Progenitor cell of endocrine pancreas (in vitro differentiated cells): ENCODE results near the gene CHRND. TPM values are rescaled to one million over a fixed set of nuclear protein-coding genes. Genes with fewer than 3 reads are reported as not detected.

Source experiments
- DNase-seq: peaks from one replicate; pipeline ENCODE4 v3.0.0; 2021; ENCODE audit warnings: low spot score; ENCODE audit not compliant: unreplicated experiment
- H3K27ac Mint-ChIP-seq: 2 replicates; pipeline ENCODE4 v1.8.0; 2021; ENCODE audit warnings: mild to moderate bottlenecking, moderate library complexity, mixed read lengths
- H3K27me3 Mint-ChIP-seq: 2 replicates; pipeline ENCODE4 v1.8.0; 2021; ENCODE audit warnings: mixed read lengths
- H3K36me3 Mint-ChIP-seq: 2 replicates; pipeline ENCODE4 v1.8.0; 2022; ENCODE audit warnings: mixed read lengths; ENCODE audit not compliant: insufficient read depth
- H3K4me1 Mint-ChIP-seq: 2 replicates; pipeline ENCODE4 v1.8.0; 2021; ENCODE audit warnings: low read depth, mixed read lengths
- H3K4me3 Mint-ChIP-seq: 2 replicates; pipeline ENCODE4 v1.8.0; 2021; ENCODE audit warnings: low read depth, mild to moderate bottlenecking, moderate library complexity, mixed read lengths
- H3K9me3 Mint-ChIP-seq: 2 replicates; pipeline ENCODE4 v1.8.0; 2021; ENCODE audit warnings: low read depth, mixed read lengths
- total RNA-seq: library from RNA; stranded (reverse); gene quantifications from 2 replicates; pipeline ENCODE4 v1.2.1, GENCODE V29; 2021
- TF ChIP-seq, protein P1 (sequence below): fragments of 200-600 bp; sonication (generic); IDR thresholded peaks from one replicate; pipeline ENCODE4 v1.5.0; 2021; ENCODE audit warnings: antibody characterized with exemption, mild to moderate bottlenecking; ENCODE audit not compliant: unreplicated experiment

The CHRND gene
- total RNA-seq, 1 donor from 2014 or later = 0.12 TPM

DNA sequence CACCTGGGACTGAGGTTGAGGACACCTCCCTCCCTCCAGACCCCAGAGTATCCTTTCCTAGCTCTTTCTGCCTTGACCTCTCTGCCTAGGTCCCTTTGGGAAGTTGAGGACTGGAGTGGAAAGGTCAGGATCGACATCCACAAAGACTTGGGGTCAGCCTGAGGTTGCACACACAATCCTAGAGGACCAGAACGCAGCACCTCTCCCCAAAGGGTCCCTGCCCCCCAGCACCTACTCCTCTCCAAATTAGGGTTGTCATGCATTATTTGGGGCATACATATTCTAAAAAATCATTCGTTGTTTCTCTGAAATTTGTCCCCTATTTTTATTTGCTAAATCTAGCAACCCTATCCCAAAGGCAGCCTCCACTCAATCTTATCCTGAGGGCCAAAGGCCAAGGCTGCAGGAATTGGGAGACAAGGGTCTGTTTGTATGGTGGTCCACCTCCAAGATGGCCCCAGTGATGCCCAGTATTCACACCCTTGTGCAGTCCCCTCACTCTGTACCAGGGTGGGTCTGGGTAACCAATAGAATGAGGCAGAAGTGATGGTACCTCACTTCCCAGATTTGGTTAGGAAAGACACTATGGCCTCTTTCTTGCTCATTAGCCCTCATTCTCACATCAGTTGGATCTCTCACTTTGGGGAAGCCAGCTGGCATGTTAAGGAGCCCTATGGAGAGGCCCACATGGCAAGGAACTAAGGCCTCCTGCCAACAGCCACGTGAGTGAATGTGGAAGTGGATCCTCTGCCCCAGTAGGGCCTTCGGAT is 10.0 kb downstream of the CHRND start:
- Mint-ChIP-seq H3K27ac (no peak overlapping the region), H3K9me3 (no peaks in the 10 kb centered on the region), H3K4me3 (no peak overlapping the region), H3K27me3 (peaks cover 7% of the 10 kb centered on the region), H3K4me1 (no peaks in the 10 kb centered on the region), H3K36me3 (no peaks in the 10 kb centered on the region)
- no peak for DNase-seq
- TF ChIP-seq, protein P1, sequence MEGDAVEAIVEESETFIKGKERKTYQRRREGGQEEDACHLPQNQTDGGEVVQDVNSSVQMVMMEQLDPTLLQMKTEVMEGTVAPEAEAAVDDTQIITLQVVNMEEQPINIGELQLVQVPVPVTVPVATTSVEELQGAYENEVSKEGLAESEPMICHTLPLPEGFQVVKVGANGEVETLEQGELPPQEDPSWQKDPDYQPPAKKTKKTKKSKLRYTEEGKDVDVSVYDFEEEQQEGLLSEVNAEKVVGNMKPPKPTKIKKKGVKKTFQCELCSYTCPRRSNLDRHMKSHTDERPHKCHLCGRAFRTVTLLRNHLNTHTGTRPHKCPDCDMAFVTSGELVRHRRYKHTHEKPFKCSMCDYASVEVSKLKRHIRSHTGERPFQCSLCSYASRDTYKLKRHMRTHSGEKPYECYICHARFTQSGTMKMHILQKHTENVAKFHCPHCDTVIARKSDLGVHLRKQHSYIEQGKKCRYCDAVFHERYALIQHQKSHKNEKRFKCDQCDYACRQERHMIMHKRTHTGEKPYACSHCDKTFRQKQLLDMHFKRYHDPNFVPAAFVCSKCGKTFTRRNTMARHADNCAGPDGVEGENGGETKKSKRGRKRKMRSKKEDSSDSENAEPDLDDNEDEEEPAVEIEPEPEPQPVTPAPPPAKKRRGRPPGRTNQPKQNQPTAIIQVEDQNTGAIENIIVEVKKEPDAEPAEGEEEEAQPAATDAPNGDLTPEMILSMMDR = no peak

DNA sequence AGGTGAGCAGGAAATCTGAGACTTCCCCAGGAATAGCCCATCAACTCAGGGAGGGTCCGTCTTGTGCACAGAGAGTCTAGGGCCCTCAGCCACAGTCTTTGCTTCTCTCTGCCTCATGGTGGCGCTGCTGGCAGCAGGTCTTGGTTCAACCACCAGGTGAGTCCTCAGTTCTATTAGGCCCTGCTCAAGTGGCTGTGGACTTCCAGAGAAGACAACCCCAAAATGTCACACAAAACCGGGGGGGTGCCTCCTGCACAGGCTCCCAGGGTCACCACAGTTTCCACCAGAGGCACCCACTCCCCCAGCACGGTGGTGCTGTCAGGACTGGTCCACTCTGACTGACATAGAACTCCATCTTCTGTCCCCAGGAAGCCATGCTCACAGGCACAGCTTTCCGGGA is 11.1 kb downstream of the CHRND start:
- H3K27me3 Mint-ChIP-seq = peaks cover 7% of the 10 kb centered on the region
- no peak for DNase-seq
- H3K9me3 Mint-ChIP-seq = no peaks in the 10 kb centered on the region
- TF ChIP-seq, protein P1 = peak; percentile 49
- H3K27ac Mint-ChIP-seq = no peak overlapping the region
- H3K4me3 Mint-ChIP-seq = no peak overlapping the region
- H3K36me3 Mint-ChIP-seq = no peaks in the 10 kb centered on the region
- no peaks in the 10 kb centered on the region for H3K4me1 Mint-ChIP-seq

DNA sequence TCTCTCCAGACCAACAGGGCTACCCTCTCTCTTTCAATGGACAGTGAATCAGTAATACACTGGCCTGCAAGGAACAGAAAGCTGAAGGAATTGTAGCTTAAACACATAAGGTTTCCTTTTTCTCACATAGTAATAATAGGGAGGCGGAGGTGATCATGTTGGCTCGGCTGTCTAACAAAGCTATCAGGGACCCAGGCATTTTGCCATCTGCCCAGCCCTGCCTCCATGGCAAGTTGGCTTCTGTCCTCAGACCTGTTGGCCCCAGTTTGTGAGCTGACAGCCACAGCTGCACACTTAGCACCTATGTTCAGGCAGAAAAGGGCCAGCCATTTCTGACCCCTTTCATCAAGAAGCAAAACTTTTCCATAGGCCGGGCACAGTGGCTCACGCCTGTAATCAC is 11.5 kb downstream of the CHRND start:
- Mint-ChIP-seq H3K36me3 (no peaks in the 10 kb centered on the region), H3K4me3 (no peak overlapping the region), H3K4me1 (no peaks in the 10 kb centered on the region), H3K27me3 (peaks cover 7% of the 10 kb centered on the region), H3K9me3 (no peaks in the 10 kb centered on the region), H3K27ac (no peak overlapping the region)
- DNase-seq = no peak
- TF ChIP-seq, protein P1 = no peak

DNA sequence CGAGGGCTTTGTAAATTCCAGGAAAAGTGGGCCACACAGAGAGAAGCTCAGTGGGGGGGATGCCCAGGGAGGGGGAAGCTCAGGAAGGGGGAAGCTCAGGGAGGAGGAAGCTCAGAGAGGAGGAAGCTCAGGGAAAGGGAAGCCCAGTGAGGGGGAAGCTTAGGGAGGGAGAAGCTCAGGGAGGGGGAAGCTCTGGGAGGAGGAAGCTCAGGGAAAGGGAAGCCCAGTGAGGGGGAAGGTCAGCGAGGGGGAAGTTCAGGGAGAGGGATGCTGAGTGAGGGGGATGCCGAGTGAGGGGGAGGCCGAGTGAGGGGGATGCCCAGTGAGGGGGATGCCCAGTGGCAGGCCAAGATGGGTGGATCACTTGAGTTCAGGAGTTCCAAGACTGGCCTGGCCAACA is 12.7 kb downstream of the CHRND start:
- Mint-ChIP-seq H3K27me3 (peaks cover 4% of the 10 kb centered on the region), H3K4me3 (no peak overlapping the region), H3K36me3 (no peaks in the 10 kb centered on the region), H3K4me1 (no peaks in the 10 kb centered on the region), H3K9me3 (no peaks in the 10 kb centered on the region), H3K27ac (no peak overlapping the region)
- TF ChIP-seq, protein P1 = no peak
- DNase-seq = no peak

DNA sequence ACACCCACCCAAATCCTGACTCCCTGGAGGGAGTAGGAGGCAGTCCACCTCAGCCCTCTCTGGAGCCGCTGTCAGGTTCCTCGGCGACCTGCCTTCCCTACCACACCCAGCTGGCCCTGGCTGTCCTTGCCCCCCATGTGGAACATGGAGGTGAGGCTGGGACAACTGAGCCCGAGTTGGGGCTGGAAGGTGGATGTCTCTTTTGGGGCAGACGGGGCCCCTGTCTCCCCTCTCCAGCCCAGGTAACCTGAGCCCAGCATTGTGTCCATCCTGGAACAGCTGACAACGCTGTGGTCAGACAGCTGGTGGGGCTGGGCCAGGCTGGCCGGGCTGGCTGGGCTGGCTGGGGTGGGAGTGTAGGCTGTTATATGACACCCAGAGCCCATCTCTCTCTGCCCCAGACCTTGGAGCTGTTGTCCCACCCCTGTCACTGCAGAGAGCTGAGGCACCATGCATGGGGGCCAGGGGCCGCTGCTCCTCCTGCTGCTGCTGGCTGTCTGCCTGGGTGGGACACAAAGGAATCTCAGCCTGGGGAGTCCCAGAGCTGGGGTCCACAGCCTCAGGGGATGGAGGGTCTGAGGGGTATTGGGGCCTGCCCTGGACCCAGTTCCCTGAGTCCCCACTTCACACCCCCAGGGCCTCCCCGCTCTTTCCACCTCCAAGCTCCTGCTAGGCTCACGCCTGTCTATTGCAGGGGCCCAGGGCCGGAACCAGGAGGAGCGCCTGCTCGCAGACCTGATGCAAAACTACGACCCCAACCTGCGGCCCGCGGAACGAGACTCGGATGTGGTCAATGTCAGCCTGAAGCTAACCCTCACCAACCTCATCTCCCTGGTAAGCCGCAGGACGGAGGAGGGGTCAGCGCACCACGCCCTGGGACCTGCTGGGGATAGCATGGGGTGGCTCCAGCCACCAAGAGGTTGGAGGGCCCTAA is 13.6 kb downstream of the CHRND start, which contains the start of gene CHRNG:
CHRNG (plus strand) TSS at position 395 of the 934 bp plus-strand sequence; CDS start at position 451, 56 bp downstream.
- TF ChIP-seq, protein P1 = no peak
- Mint-ChIP-seq H3K9me3 (no peaks in the 10 kb centered on the region), H3K27ac (peak within 1 kb of the TSS; percentile 84), H3K4me1 (no peaks in the 10 kb centered on the region), H3K27me3 (peaks cover 4% of the 10 kb centered on the region), H3K4me3 (no peak within 1 kb of the TSS), H3K36me3 (no peaks in the 10 kb centered on the region)
- no peak for DNase-seq
